Esophagus muscularis mucosa (tissue), 4 donors: ENCODE results near the gene EML3. TPM values are rescaled to one million over a fixed set of nuclear protein-coding genes. Genes with fewer than 3 reads are reported as not detected.
A peak's percentile ranks its signal among the peaks of the same experiment; 100 is the strongest.

Source experiments
- DNase-seq: peaks from one replicate; pipeline ENCODE4 v3.0.0-alpha.2; 2017; ENCODE audit errors: extremely low spot score
- H3K27ac ChIP-seq, 4 donors: fragments of 200-600 bp; sonication (generic); replicated peaks in 1 of 4; 1 replicate in 3 of 4; 2 replicates in 1 of 4; pipeline ENCODE4 v1.5.1; 2016 to 2019; ENCODE audit warnings: mild to moderate bottlenecking in 1 of 4
- H3K27me3 ChIP-seq, 4 donors: fragments of 200-600 bp; sonication (generic); one replicate each; pipeline versions ENCODE4 v1.5.1 to v1.6.0; 2016 to 2019
- H3K36me3 ChIP-seq, 4 donors: fragments of 200-600 bp; sonication (generic); one replicate each; pipeline ENCODE4 v1.5.1; 2016 to 2019
- H3K4me1 ChIP-seq, 4 donors: fragments of 200-600 bp; sonication (generic); one replicate each; pipeline ENCODE4 v1.5.1; 2016 to 2019
- H3K4me3 ChIP-seq, 4 donors: fragments of 200-600 bp; sonication (generic); 1 replicate in 2 of 4; 2 replicates in 2 of 4; pipeline ENCODE4 v1.5.1; 2016 to 2019; ENCODE audit warnings: mild to moderate bottlenecking in 4 of 4, moderate library complexity in 1 of 4
- H3K9me3 ChIP-seq, 4 donors: fragments of 200-600 bp; sonication (generic); 1 replicate in 3 of 4; 2 replicates in 1 of 4; pipeline ENCODE4 v1.5.1; 2016 to 2019
- EP300 ChIP-seq: sonication (generic); formaldehyde crosslinking; IDR thresholded peaks from one replicate; pipeline ENCODE4 v1.6.1; 2017; ENCODE audit warnings: antibody characterized with exemption
- POLR2A ChIP-seq: fragments of 450-650 bp; IDR thresholded peaks from one replicate; pipeline ENCODE4 v1.6.1; 2017; ENCODE audit warnings: antibody characterized with exemption, moderate library complexity, mild to moderate bottlenecking, low read depth
- POLR2AphosphoS5 ChIP-seq, 2 donors: sonication (generic); formaldehyde crosslinking; IDR thresholded peaks; one replicate each; pipeline ENCODE4 v1.6.1; 2017; ENCODE audit warnings: antibody characterized with exemption in 2 of 2
- WGBS: methylation state at CpG from one replicate; pipeline ENCODE4 v1.1.5; 2018; 5-methylcytosine and 5-hydroxymethylcytosine counted together
- intact Hi-C: fragments of 100-400 bp; cut with DNase I; formaldehyde crosslinking; loops from one replicate; pipeline ENCODE4 v1.15.1; 2023
- total RNA-seq, 4 donors: library from RNA; depleted of rRNA; stranded (reverse); fragments of >200 nt; gene quantifications; one replicate each; pipeline versions ENCODE4 v1.1.0 to v1.2.1, GENCODE V29; 2016
- TF ChIP-seq, protein P1 (sequence below), 3 experiments: fragments of 200-600 bp in 2 of 3; fragments of 450-650 bp in 1 of 3; sonication (generic) in 2 of 3; IDR thresholded peaks; one replicate each; pipeline ENCODE4 v1.5.1; 2017 to 2019; ENCODE audit warnings: antibody characterized with exemption in 3 of 3, mild to moderate bottlenecking in 2 of 3, moderate library complexity in 1 of 3

Gene EML3
- total RNA-seq, 4 donors from 2014 or later, result 27.0 to 33.6 (median 29.0) TPM

DNA sequence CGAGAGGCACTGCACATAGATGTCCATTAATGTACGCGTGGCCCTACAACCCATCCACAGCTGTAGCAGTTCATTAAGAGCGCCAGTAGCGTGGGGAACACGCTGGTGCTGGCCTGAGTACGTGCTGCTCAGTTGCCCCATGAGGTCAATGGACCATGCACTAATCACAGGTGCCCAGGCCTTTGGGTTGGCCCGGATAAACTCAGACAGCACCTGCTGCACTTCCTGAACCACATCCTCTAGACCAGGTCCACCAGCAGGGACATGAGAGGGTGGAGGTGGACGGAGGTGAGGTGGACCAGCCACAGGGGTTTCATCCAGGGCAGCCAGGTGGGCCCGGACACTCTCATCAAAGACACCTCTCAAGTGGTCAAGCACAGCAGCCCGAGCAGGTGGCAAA is 36.9 kb upstream of the EML3 start:
- Histone ChIP-seq H3K9me3 (no peaks in the 10 kb centered on the region), H3K36me3 (peaks cover 13 to 30% (median 28%) of the 10 kb centered on the region in 4 donors), H3K27ac (no peak overlapping the region), H3K27me3 (no peaks in the 10 kb centered on the region), H3K4me1 (peaks cover 38 to 54% (median 46%) of the 10 kb centered on the region in 4 donors), H3K4me3 (no peak overlapping the region)
- no peak for DNase-seq
- TF ChIP-seq POLR2AphosphoS5 (IDR thresholded peaks at IDR 0.05) (no peak), EP300 (no peak), POLR2A (no peak)
- TF ChIP-seq, protein P1, sequence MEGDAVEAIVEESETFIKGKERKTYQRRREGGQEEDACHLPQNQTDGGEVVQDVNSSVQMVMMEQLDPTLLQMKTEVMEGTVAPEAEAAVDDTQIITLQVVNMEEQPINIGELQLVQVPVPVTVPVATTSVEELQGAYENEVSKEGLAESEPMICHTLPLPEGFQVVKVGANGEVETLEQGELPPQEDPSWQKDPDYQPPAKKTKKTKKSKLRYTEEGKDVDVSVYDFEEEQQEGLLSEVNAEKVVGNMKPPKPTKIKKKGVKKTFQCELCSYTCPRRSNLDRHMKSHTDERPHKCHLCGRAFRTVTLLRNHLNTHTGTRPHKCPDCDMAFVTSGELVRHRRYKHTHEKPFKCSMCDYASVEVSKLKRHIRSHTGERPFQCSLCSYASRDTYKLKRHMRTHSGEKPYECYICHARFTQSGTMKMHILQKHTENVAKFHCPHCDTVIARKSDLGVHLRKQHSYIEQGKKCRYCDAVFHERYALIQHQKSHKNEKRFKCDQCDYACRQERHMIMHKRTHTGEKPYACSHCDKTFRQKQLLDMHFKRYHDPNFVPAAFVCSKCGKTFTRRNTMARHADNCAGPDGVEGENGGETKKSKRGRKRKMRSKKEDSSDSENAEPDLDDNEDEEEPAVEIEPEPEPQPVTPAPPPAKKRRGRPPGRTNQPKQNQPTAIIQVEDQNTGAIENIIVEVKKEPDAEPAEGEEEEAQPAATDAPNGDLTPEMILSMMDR (IDR thresholded peaks at IDR 0.05), result no peak
- intact Hi-C loops, result no loop called here
- 91% methylated on average over 11 of the region's 11 CpGs for WGBS

DNA sequence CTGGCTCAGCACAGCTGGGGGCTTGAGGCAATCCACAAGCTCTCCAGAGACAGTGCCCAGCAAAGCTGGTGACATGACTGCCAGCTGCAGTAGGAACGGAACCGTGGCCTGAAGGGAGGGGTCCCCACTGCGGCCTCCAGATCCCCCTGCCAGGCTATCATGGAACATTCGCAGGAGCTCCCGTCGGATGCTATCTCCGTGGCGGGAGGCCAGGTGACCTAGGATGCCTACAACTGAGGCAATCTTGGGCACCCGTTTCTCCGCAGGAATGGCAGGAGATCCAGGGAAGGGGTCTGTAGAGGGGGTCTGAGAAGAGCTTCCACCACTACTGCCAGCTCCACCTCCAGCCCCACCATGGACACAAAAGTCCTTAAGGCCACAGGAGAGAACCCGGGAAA is 36.4 kb upstream of the EML3 start:
- peaks cover 18 to 35% (median 33%) of the 10 kb centered on the region in 4 donors for H3K36me3 ChIP-seq
- TF ChIP-seq POLR2A (no peak), POLR2AphosphoS5 (IDR thresholded peaks at IDR 0.05) (no peak), EP300 (no peak)
- TF ChIP-seq, protein P1 (IDR thresholded peaks at IDR 0.05), result no peak
- H3K4me1 ChIP-seq, result peaks cover 41 to 59% (median 48%) of the 10 kb centered on the region in 4 donors
- H3K4me3 ChIP-seq, result no peak overlapping the region
- no peak for DNase-seq
- intact Hi-C loops, result no loop called here
- WGBS, result 89% methylated on average over 6 of the region's 11 CpGs
- no peak overlapping the region for H3K27ac ChIP-seq
- H3K27me3 ChIP-seq, result no peaks in the 10 kb centered on the region
- no peaks in the 10 kb centered on the region for H3K9me3 ChIP-seq

DNA sequence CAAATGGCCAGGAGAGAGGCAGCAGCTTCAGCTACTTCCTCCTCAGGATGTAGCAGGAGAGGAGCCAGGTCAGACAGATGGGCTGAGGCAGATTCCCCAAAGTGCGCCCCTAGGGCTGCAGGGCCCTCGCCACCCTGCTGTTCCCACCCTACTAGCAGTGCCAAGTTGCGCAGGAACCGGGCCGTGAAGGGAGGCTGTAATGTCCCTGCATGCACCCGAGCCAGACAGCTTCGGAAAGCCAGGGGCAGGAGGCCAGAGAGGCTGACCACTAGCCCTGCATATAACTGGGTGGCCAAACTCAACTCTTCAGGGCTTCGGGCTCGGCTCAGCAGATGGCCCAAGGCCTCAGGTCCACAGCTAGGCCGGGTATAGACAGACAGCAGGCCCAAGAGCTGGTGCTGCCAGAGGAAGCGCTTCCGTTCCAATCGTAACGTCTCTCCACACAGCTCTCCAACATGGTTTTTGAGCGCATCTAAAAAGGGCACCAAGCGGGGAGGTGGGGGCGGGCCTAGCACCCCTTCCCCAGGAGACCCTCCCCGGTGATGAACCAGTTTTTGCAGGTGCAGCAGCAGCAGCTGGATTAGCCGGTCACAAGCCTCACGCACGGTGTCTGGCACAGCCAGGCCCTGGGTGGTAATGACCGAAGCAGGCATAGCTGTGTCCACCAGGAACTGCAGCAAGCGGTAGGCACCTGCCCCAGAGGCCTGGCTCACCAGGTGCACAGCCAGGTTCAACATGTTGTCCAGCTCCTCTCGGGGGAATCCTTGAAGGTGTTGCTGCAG is 35.8 kb upstream of the EML3 start:
- intact Hi-C loops, result no loop called here
- Histone ChIP-seq H3K36me3 (peaks cover 20 to 41% (median 39%) of the 10 kb centered on the region in 4 donors), H3K27ac (peak overlapping the region in 1 of 4 donors; percentile 92), H3K4me1 (peaks cover 41 to 62% (median 49%) of the 10 kb centered on the region in 4 donors), H3K9me3 (no peaks in the 10 kb centered on the region), H3K27me3 (no peaks in the 10 kb centered on the region), H3K4me3 (no peak overlapping the region)
- DNase-seq, result no peak
- 95% methylated on average over 13 of the region's 24 CpGs for WGBS
- TF ChIP-seq POLR2A (no peak), EP300 (no peak), POLR2AphosphoS5 (IDR thresholded peaks at IDR 0.05) (no peak)
- TF ChIP-seq, protein P1 (IDR thresholded peaks at IDR 0.05), result no peak

DNA sequence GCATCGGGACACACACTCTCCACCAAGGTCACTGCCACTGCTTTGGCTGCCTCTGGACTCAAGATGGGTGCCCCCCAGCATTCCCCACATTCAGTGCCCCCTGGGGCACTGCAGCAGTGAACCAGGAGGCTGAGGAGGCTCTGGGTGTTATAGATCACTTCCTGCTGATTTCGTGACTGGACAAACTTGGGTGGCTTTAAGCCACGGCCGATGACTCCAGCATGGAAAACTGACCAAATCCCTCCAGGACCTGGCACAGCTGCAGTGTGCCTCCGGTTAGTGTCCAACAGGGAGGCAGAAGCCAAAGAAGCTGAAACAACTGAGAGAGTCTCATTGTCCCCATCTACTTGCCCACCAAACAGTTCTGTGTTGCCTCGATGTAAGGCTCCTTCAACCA is 35.0 kb upstream of the EML3 start:
- Histone ChIP-seq H3K27me3 (no peaks in the 10 kb centered on the region), H3K4me3 (no peak overlapping the region), H3K36me3 (peaks cover 23 to 48% (median 46%) of the 10 kb centered on the region in 4 donors), H3K4me1 (peaks cover 40 to 63% (median 46%) of the 10 kb centered on the region in 4 donors), H3K9me3 (no peaks in the 10 kb centered on the region), H3K27ac (peak overlapping the region in 1 of 4 donors; percentile 92)
- DNase-seq, result no peak
- intact Hi-C loops, result no loop called here
- TF ChIP-seq POLR2AphosphoS5 (IDR thresholded peaks at IDR 0.05) (no peak), POLR2A (no peak), EP300 (no peak)
- TF ChIP-seq, protein P1 (IDR thresholded peaks at IDR 0.05), result no peak
- 83% methylated on average over 4 of the region's 6 CpGs for WGBS
